Natural killer cell (primary cell): ENCODE measurements around the gene CERKL. TPM values are rescaled to one million over a fixed set of nuclear protein-coding genes. Genes with fewer than 3 reads are reported as not detected.

Experiments used
- ATAC-seq, 3 donors: fragments of 150-1000 bp in 2 of 3; fragments of 200-7000 bp in 1 of 3; cut with Tn5 transposase; 1 replicate in 1 of 3; 2 replicates in 2 of 3; pipeline ENCODE4 v1.10.0; 2021; ENCODE audit warnings: mild to moderate bottlenecking in 2 of 3, moderate library complexity in 2 of 3
- DNase-seq, 2 donors: peaks; one replicate each; pipeline versions ENCODE4 v3.0.0 to v3.0.0-alpha.2; 2013 to 2021; ENCODE audit warnings: mixed read lengths in 1 of 2
- H3K27ac ChIP-seq: one replicate; pipeline ENCODE4 v1.5.1; 2013; ENCODE audit warnings: mild to moderate bottlenecking, low read length
- H3K27me3 ChIP-seq: one replicate; pipeline ENCODE4 v1.6.1; 2013; ENCODE audit warnings: low read length; ENCODE audit not compliant: control insufficient read depth, insufficient read depth
- H3K36me3 ChIP-seq: one replicate; pipeline ENCODE4 v1.6.1; 2013; ENCODE audit warnings: low read length; ENCODE audit not compliant: control insufficient read depth, insufficient read depth
- H3K4me1 ChIP-seq: one replicate; pipeline ENCODE4 v1.6.1; 2013; ENCODE audit warnings: low read length; ENCODE audit not compliant: control insufficient read depth, insufficient read depth
- H3K4me3 ChIP-seq: one replicate; pipeline ENCODE4 v1.5.1; 2013; ENCODE audit warnings: low read length
- H3K9me3 ChIP-seq: one replicate; pipeline ENCODE4 v1.6.1; 2013; ENCODE audit warnings: low read length; ENCODE audit not compliant: control insufficient read depth, insufficient read depth
- H3K27ac Mint-ChIP-seq, 2 donors: one replicate each; pipeline ENCODE4 v1.8.0; 2022; ENCODE audit warnings: mild to moderate bottlenecking in 2 of 2, mixed read lengths in 2 of 2, moderate library complexity in 1 of 2
- H3K27me3 Mint-ChIP-seq, 2 donors: one replicate each; pipeline ENCODE4 v1.8.0; 2022; ENCODE audit warnings: low read depth in 2 of 2, mixed read lengths in 2 of 2
- H3K36me3 Mint-ChIP-seq: one replicate; pipeline ENCODE4 v1.8.0; 2022; ENCODE audit warnings: mixed read lengths
- H3K4me1 Mint-ChIP-seq, 2 donors: one replicate each; pipeline ENCODE4 v1.8.0; 2022; ENCODE audit warnings: mixed read lengths in 2 of 2
- H3K4me3 Mint-ChIP-seq: one replicate; pipeline ENCODE4 v1.8.0; 2022; ENCODE audit warnings: mild to moderate bottlenecking, moderate library complexity, mixed read lengths
- H3K9me3 Mint-ChIP-seq, 2 donors: one replicate each; pipeline ENCODE4 v1.8.0; 2022; ENCODE audit warnings: mixed read lengths in 2 of 2
- CTCF ChIP-seq: fragments of 200-600 bp; IDR thresholded peaks from one replicate; pipeline ENCODE4 v1.8.0; 2022; ENCODE audit warnings: antibody characterized with exemption
- WGBS: methylation state at CpG from one replicate; pipeline ENCODE4 v1.1.7; 2013; ENCODE audit warnings: missing lambda C conversion rate; ENCODE audit not compliant: insufficient coverage; 5-methylcytosine and 5-hydroxymethylcytosine counted together
- intact Hi-C: fragments of 100-400 bp; cut with micrococcal nuclease; formaldehyde crosslinking; loops from one replicate; pipeline ENCODE4 v1.14.2; 2022
- total RNA-seq, 4 donors: library from RNA; stranded (reverse); fragments of 120-200 nt in 1 of 4; gene quantifications; one replicate each; pipeline versions ENCODE4 v1.2.3 to v1.2.4, GENCODE V29; 2013 to 2022

Gene CERKL
- total RNA-seq, 3 donors from 2014 or later (not counting 1 experiment from before 2014, with no cell fraction given), result not detected

GRCh38 chr2:181616715-181617114 is 40.2 kb downstream of the CERKL start:
- no peak for ATAC-seq
- Mint-ChIP-seq H3K27ac (no peak overlapping the region), H3K4me1 (no peaks in the 10 kb centered on the region), H3K9me3 (no peaks in the 10 kb centered on the region), H3K4me3 (no peak overlapping the region), H3K27me3 (no peaks in the 10 kb centered on the region), H3K36me3 (no peaks in the 10 kb centered on the region)
- Histone ChIP-seq H3K27me3 (peaks cover 1% of the 10 kb centered on the region), H3K36me3 (no peaks in the 10 kb centered on the region), H3K4me3 (no peak overlapping the region), H3K27ac (no peak overlapping the region), H3K4me1 (no peaks in the 10 kb centered on the region), H3K9me3 (no peaks in the 10 kb centered on the region)
- TF ChIP-seq CTCF, result no peak
- intact Hi-C loops, result no loop called here
- no CpG with 5 or more reads among the region's 1 CpG for WGBS
- DNase-seq, result no peak

- Mint-ChIP-seq H3K27ac (no peak overlapping the region), H3K36me3 (no peaks in the 10 kb centered on the region), H3K4me1 (no peaks in the 10 kb centered on the region), H3K27me3 (no peaks in the 10 kb centered on the region), H3K9me3 (no peaks in the 10 kb centered on the region), H3K4me3 (no peak overlapping the region)
- Histone ChIP-seq H3K36me3 (no peaks in the 10 kb centered on the region), H3K9me3 (no peaks in the 10 kb centered on the region), H3K27ac (no peak overlapping the region), H3K4me1 (no peaks in the 10 kb centered on the region), H3K27me3 (no peaks in the 10 kb centered on the region), H3K4me3 (no peak overlapping the region)
- ATAC-seq (no peak), DNase-seq (no peak)
- no peak for TF ChIP-seq CTCF
- 95% methylated on average over 6 of the region's 7 CpGs for WGBS
- intact Hi-C loops, result no loop called here
Observed at GRCh38 chr2:181614874-181615638, 41.8 kb downstream of the CERKL start.

GRCh38 chr2:181613241-181613640 is 43.7 kb downstream of the CERKL start:
- H3K27ac ChIP-seq, result no peak overlapping the region
- Mint-ChIP-seq H3K27me3 (no peaks in the 10 kb centered on the region), H3K4me3 (no peak overlapping the region), H3K9me3 (no peaks in the 10 kb centered on the region), H3K4me1 (no peaks in the 10 kb centered on the region), H3K27ac (no peak overlapping the region), H3K36me3 (no peaks in the 10 kb centered on the region)
- 96% methylated on average over 1 of the region's 2 CpGs for WGBS
- no peaks in the 10 kb centered on the region for H3K4me1 ChIP-seq
- intact Hi-C loops, result no loop called here
- no peak for ATAC-seq
- H3K4me3 ChIP-seq, result no peak overlapping the region
- H3K9me3 ChIP-seq, result no peaks in the 10 kb centered on the region
- no peaks in the 10 kb centered on the region for H3K27me3 ChIP-seq
- DNase-seq, result no peak
- no peaks in the 10 kb centered on the region for H3K36me3 ChIP-seq
- TF ChIP-seq CTCF, result no peak
